Measurements from ENCODE around the gene SCAND1. TPM values are rescaled to one million over a fixed set of nuclear protein-coding genes. Genes with fewer than 3 reads are reported as not detected.
"Not testable (repeated sequence)": the region's sequence is repeated elsewhere in the genome, so short reads cannot be mapped to it uniquely, and the experiment has no call there.

Gene SCAND1
- total RNA-seq, 1 donor from 2014 or later, result 67.1 TPM

DNA sequence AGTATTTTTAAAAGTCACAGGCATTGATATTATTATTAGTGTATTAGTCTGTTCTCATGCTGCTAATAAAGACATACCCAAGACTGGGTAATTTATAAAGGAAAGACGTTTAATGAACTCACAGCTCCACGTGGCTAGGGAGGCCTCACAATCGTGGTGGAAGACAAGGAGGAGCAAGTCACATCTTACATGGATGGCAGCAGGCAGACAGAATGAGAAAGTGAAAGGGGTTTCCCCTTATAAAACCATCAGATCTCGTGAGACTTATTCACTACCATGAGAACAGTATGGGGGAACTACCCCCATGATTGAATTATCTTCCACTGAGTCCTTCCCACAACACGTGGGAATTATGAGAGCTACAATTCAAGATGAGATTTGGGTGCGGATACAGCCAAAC is 5.0 kb upstream of the SCAND1 start:
- DNase-seq (ENCODE audit: low read depth in 2 of 2), result not testable (repeated sequence)

- DNase-seq (ENCODE audit: low read depth in 2 of 2), result no peak
These were observed 2.3 kb upstream of the SCAND1 start for GRCh38 chr20:35956616-35957015.

DNA sequence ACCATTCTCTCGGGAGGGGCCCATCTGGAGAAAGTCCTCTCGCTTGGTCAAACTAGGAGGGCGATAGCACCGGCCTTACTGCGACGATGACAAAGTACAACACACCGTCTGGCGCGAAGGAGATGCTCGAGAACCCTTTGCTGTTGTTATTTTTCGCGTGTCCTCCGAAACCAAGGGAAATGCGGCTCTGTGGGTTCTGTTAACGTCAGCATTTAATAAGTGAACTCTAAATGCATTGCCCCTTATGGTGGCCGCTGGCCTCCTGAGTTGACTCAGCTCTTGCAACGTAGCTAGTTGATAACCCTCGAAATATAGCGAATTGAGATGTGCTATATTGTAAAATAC is 577 bp upstream of the SCAND1 start:
- DNase-seq (ENCODE audit: low read depth in 2 of 2), result peak; percentile 17 to 29

DNA sequence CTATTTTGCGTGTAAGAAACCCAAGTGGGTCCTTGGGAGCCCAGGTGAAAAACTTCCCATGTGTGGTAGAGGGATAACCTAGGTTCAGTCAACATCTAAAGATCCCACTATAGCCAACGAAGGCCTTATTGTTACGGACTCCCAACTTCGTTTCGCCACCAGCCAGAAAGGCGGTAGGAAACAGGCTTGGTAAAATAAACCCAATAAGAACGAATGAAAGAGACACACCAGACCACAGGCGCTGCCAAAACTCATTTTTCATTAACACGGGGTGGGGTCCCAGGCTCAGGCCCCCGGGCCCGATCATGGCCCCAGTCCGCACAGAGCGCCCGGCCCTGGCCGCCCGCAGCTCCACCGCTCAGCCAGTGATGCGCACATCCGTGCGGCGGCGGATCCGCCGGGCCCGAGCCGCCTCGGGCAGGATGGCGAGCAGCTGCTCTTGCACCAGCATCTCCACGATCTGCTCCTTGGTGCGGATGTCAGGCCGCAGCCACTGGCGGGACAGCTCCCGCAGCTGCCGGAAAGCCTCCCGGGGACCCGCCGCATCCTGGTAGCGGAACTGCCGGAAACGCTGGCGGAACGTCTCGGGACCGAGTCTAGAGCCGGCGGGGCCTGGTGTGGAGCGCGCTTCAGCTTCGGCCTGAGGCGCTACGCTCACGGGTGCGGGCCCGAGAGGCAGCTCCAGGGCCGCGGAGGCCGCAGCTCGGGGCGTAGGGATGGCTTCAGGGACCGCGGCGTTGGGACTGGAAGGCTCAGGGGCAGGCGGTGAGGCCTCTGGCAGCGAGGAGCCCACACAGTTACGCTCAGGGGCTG is 709 bp downstream of the SCAND1 start:
- peak; percentile 24 to 69 for DNase-seq (ENCODE audit: low read depth in 2 of 2)

DNA sequence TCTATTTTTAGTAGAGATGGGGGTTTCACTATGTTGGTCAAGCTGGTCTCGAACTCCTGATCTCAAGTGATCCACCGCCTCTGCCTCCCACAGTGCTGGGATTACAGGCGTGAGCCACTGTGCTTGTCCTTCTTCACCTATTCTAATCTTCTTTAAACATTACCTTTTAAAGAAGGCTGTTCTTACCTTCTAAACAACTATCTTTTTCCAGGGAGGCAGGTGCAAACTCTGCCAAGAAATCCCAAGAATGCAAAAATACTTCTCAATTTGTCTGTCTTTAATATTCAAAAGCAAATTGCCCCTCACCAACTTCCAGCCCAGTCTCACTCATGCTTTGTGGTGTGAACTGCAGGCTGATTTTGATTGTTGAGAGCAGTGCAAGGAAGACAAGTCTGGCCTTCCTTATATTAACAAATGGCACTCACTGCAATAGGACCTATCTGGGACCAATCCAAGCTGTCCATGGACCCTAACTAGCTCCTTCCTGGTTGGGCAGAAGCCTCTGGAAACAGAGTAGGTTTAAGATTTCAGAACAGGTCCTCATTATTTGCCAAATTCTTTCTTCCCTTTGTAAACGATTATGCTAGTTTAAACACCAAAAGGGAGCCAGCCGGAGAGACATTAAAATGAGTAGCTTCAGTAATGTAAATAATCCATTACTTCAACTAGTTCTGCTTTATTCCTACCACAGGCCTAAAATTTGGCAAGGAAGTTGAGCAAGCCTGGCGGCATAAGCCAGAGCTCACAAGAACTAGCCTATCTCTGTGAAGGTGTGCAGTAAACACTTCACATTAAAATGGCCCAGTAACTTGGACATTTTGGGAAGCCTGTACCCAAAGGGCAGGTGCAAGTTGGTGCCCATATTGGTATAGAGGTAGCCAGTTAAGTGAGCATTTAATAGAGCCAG is 1.6 kb downstream of the SCAND1 start:
- DNase-seq (ENCODE audit: low read depth in 2 of 2), result peak in 1 of 2 donors; percentile 21

GRCh38 chr20:35952080-35952479 is 2.2 kb downstream of the SCAND1 start:
- not testable (repeated sequence) for DNase-seq (ENCODE audit: low read depth in 2 of 2)

GRCh38 chr20:35950093-35950492 is 4.2 kb downstream of the SCAND1 start:
- no peak for DNase-seq (ENCODE audit: low read depth in 2 of 2)

DNA sequence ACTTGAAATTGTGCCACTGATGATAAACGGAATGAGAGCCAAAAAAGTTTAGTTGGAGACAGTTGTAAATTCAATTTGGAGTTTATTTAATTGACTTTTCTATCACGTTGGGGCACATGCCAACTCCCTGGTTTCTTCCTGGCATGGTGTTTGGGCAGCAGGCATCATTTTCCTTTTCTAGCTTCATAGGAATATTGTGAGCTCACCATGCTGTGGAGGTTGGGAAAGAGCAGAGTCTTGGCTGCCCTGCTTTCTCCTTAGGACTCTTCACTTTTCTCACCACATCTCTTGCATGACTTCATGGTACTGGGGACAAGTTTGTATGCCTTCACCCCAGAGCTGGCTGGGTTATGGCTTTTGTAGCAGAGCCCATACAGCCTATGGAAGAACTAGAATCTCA is 6.4 kb downstream of the SCAND1 start:
- no peak for DNase-seq (ENCODE audit: low read depth in 2 of 2)

DNA sequence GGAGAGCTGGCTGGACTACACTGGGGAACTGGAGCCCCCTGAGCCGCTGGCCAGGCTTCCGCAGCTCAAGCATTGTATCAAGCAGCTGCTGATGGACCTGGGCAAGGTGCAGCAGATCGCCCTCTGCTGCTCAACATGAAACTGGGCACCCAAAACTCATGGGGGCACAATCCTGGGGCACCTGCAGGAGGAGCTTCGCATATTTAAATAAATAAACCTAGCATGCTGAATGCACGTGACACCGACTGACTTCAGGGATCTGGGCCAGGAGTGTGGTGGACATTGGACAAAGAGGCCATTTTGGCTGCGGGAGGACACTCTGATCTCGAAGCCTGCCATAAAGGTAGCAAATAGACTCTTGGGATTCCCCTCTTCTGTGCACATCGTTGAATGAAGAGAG is 6.8 kb downstream of the SCAND1 start:
- DNase-seq (ENCODE audit: low read depth in 2 of 2), result peak in 1 of 2 donors; percentile 18

DNA sequence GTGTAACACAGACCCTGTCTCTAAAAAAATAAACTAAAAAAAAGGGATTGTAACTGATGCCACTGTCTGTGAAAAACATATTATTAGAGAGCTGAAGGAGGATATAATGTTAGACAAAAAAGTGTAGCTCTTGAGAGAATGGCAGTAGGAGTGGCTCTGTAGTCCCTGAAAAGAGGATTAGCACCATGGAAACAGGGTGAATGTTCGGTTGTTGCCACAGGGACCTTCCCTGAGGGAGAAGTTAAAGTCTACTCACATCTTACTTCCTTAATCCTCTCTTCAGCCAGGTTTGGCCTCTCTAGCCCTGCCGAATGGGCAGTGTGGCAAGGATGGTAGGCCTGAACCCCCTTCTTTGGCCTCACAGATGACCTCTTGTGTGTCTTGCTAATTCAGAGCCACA is 12.1 kb downstream of the SCAND1 start:
- DNase-seq (ENCODE audit: low read depth in 2 of 2), result no peak

DNA sequence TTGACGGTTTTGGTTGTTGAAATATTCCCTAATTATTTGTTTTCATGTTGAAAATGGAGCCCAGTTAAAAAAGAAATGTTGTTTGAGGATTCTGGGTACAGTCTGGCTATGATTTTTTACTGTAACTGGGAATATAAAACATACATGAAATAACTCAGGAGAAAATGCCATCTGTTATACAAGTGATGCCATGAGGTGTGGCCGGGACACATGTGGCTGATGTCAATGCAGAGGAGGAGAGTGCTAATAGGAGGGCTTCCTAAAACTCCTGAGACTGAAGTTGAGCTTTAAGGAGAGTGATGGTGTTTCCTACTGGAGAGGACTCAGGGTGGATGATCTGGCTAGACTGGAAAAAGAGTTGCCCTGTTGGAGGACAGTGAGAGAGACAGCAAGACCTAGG is 12.7 kb downstream of the SCAND1 start:
- no peak for DNase-seq (ENCODE audit: low read depth in 2 of 2)

DNA sequence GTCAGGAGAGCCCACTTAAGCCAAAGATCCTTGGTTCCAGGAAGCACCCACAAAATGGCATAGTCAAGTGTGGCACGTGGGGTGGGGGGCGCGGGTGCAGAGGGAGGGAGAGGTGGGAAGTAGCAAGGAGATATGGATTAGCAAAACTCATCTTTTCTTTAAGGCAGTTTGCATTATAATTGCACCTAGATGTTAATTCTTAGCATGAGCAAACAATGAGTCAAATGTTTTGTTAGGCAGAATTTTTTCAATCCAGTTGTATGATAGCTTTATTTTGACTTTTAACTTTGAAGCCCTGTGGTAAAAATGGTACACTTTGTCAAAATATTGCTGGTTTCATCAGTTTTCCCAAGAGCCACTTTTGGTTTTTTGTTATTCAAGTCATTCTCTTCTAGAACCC is 15.0 kb downstream of the SCAND1 start:
- no peak for DNase-seq (ENCODE audit: low read depth in 2 of 2)

DNA sequence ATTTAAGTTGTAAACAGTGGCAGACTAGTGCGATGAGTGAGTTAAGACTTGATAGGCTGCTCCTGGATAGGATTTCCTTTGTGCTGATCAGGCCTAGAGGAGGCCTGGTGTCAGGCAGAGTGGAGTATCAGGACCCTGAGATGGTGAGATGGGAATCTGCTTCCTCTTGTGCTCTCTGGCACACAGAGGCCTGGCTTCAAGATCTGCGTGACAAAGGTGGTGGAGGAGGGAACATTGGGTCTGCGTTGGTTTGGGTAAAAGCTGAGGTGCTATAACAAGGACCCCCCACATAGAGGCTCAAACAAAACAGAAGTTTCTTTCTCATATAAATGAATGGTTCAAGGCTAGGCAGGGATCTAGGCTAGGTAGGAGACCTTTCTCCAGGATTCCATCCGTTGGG is 20.3 kb downstream of the SCAND1 start:
- no peak for DNase-seq (ENCODE audit: low read depth in 2 of 2)

DNA sequence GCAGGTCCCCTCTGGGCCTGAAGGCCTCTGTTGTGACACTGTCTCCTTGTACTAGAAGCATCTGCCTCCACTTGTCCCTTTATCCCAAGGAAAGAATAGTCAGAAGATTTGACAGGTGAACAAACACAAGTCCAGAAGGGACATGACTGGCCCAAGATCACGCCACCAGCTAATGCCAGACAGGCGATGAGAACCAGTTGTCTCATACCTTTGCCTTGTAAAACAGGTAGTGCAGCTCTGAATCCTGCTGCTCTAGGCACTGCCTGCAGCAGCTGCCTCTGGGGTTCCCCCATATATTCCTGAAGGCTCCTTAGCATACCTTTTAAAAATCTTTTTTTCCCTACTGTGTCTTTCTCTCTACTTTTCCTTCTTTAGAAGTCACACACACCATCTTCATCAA is 25.0 kb downstream of the SCAND1 start:
- DNase-seq (ENCODE audit: low read depth in 2 of 2), result no peak

GRCh38 chr20:35920523-35920922 is 33.8 kb downstream of the SCAND1 start:
- no peak for DNase-seq (ENCODE audit: low read depth in 2 of 2)

- no peak for DNase-seq (ENCODE audit: low read depth in 2 of 2)
These were observed 36.3 kb downstream of the SCAND1 start for GRCh38 chr20:35918021-35918420.

DNA sequence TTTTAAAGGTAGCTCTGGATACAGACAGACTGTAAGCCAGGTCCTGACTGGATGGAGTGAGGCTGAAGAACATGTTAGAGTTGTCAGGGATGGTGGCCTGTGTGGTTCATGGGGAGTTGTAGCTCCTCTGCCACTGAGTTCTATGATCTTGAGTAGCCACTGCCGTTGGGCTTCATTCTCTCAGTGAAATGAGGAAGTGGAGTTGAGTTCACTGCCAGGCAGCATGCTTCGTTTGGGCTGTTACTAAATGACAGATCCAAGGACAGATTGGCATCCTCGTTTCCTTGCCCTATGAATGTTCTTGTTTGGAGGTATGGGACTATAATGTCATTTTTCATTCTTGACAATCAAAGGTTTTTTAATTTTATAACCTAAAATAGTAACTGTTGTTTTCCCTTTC is 37.2 kb downstream of the SCAND1 start:
- DNase-seq (ENCODE audit: low read depth in 2 of 2), result no peak

DNA sequence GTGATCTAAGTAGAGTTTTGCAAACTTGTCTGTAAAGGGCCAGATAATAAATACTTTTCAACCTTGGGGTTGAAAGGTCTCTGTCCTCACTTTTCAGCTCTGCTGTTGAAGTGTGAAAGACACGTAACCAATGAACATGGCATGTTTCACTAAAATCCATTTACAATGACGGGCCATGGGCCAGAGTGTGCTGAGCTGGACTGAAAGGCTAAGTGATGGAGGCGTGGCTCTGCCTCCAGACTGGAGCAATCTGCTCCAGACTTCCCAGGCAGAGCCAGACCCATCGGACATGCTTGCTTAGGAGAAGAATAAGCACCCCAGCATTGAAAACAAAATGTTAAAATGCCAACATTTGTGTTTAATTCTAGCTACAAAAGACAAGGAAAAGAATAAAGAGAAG is 41.4 kb downstream of the SCAND1 start:
- DNase-seq (ENCODE audit: low read depth in 2 of 2), result no peak

DNA sequence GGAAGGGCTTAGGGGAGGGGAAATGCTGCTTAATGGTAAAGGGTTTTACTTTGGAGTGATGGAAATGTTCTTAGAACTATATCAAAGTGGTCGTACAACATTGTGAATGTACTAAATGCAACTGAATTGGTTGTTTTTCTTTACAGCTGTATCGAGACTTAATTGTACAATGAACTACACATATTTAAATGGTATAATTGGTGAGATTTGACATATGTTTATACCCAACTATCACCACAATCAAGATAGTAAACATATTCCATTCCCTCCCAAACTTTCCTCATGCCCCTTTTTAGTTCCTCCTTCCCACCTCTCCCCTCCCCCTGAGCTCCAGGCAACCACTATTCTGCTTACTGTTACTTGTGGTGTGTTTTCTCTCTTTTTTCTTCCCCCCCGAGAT is 44.0 kb downstream of the SCAND1 start:
- no peak for DNase-seq (ENCODE audit: low read depth in 2 of 2)

DNA sequence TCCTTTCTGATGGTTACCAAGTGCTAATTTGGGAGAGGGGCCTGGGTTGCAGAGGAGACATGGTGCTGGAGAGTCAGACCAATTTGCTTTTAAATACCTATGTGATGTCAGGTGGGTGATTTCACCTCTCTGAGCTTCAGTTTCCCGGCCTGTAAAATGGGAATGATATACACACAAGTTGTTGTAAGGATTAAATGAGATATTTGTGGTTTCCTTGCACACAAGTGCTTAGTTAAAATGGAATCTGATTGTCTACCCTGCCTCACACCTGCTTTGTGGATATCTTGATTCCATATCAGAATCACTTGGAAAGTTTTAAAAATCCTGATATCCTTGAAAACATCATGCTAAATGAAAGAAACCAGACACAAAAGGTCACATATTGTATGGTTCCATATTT is 44.5 kb downstream of the SCAND1 start:
- DNase-seq (ENCODE audit: low read depth in 2 of 2), result no peak

- DNase-seq (ENCODE audit: low read depth in 2 of 2), result no peak
These were observed 45.1 kb downstream of the SCAND1 start for GRCh38 chr20:35909176-35909575.

DNA sequence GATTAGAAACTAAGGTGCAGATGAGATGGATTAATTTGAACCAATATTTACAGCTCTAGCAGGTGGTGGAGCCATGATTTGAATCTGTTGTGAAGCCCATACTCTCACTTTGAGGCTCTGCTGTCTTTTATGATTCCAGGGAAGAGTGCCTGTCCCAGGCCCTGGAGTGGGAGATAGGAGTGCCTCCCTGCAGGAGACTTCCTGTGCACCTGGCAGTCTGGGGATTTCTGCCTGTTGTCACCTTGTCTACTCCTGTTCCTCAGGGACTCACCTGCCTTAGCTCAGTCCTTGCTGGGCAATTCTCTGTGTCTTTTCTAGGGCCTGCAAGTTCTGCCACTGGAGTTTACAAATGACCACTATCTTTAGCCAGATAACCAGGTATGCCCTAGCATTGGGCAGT is 46.3 kb downstream of the SCAND1 start:
- no peak for DNase-seq (ENCODE audit: low read depth in 2 of 2)

All from dermis microvascular lymphatic vessel endothelial cell (primary cell).